Caco-2 (cell line): Measurements from ENCODE around the gene CCDC102B. TPM values are rescaled to one million over a fixed set of nuclear protein-coding genes. Genes with fewer than 3 reads are reported as not detected.

Experiments used
- BruUV-seq: library from RNA; stranded (reverse); fragments of 400-500 nt; replicated peaks from 2 replicates; lab custom pipeline; 2021; lab: Mats Ljungman, UMichigan
- CTCF ChIA-PET: fragments of 300-600 bp; sonication (Branson Sonifier 250); formaldehyde crosslinking; loops from one replicate; lab custom pipeline; 2022; ENCODE audit warnings: antibody characterized with exemption; lab: Charles Lee
- POLR2A ChIA-PET: fragments of 300-600 bp; sonication (Branson Sonifier 250); formaldehyde crosslinking; loops from one replicate; lab custom pipeline; 2022; ENCODE audit warnings: antibody characterized with exemption; lab: Charles Lee
- DNase-seq, 2 experiments: peaks; one replicate each; pipeline versions ENCODE4 v3.0.0 to v3.0.0-alpha.2; 2020 to 2022
- H3K27me3 ChIP-seq: replicated peaks from 2 replicates; pipeline ENCODE4 v1.6.0; 2011; ENCODE audit warnings: low read length; ENCODE audit not compliant: control insufficient read depth, insufficient read depth
- H3K36me3 ChIP-seq: 2 replicates; pipeline ENCODE4 v1.5.1; 2011; ENCODE audit warnings: low read length; ENCODE audit not compliant: control insufficient read depth, insufficient read depth
- H3K4me1 ChIP-seq: fragments of 250-450 bp; sonication (Bioruptor Pico); 2 replicates; pipeline ENCODE4 v1.5.1; 2020; ENCODE audit warnings: mild to moderate bottlenecking
- H3K4me3 ChIP-seq: 2 replicates; pipeline ENCODE4 v1.5.1; 2011; ENCODE audit warnings: low read depth, mild to moderate bottlenecking, control low read depth, low read length
- H3K9me3 ChIP-seq: fragments of 250-450 bp; sonication (Bioruptor Pico); 2 replicates; pipeline ENCODE4 v1.5.1; 2020; ENCODE audit warnings: mild to moderate bottlenecking, moderate library complexity
- H3K27ac Mint-ChIP-seq: one replicate; pipeline ENCODE4 v1.8.0; 2022; ENCODE audit warnings: mixed read lengths; ENCODE audit not compliant: unreplicated experiment
- H3K27me3 Mint-ChIP-seq: one replicate; pipeline ENCODE4 v1.8.0; 2022; ENCODE audit warnings: mixed read lengths; ENCODE audit not compliant: insufficient read depth, unreplicated experiment
- H3K36me3 Mint-ChIP-seq: one replicate; pipeline ENCODE4 v1.8.0; 2022; ENCODE audit warnings: mild to moderate bottlenecking, mixed read lengths; ENCODE audit not compliant: insufficient read depth, unreplicated experiment
- H3K4me1 Mint-ChIP-seq: one replicate; pipeline ENCODE4 v1.8.0; 2022; ENCODE audit warnings: low read depth, mixed read lengths; ENCODE audit not compliant: unreplicated experiment
- H3K4me3 Mint-ChIP-seq: one replicate; pipeline ENCODE4 v1.8.0; 2022; ENCODE audit warnings: mild to moderate bottlenecking, moderate library complexity, mixed read lengths; ENCODE audit not compliant: unreplicated experiment
- H3K9me3 Mint-ChIP-seq: one replicate; pipeline ENCODE4 v1.8.0; 2022; ENCODE audit warnings: mixed read lengths; ENCODE audit not compliant: unreplicated experiment
- intact Hi-C: fragments of 100-400 bp; cut with micrococcal nuclease; formaldehyde crosslinking; loops from one replicate; pipeline ENCODE4 v1.10.0; 2022; ENCODE audit not compliant: unreplicated experiment
- total RNA-seq: library from RNA; stranded (reverse); gene quantifications from 2 replicates; pipeline ENCODE4 v1.2.3, GENCODE V29; 2022
- TF ChIP-seq, protein P1 (sequence below), 2 experiments: fragments of 200-600 bp in 1 of 2; IDR thresholded peaks; 1 replicate in 1 of 2; 2 replicates in 1 of 2; pipeline versions ENCODE4 v1.5.1 to v1.8.0; 2011 to 2022; ENCODE audit warnings: antibody characterized with exemption in 1 of 2, control low read depth in 1 of 2, inconsistent platforms in 1 of 2, low read depth in 1 of 2, low read length in 1 of 2, mild to moderate bottlenecking in 1 of 2, moderate library complexity in 1 of 2; ENCODE audit not compliant: insufficient read depth in 1 of 2, severe bottlenecking in 1 of 2, unreplicated experiment in 1 of 2

CCDC102B gene
- total RNA-seq, 1 experiment from 2014 or later = 1.1 TPM

DNA sequence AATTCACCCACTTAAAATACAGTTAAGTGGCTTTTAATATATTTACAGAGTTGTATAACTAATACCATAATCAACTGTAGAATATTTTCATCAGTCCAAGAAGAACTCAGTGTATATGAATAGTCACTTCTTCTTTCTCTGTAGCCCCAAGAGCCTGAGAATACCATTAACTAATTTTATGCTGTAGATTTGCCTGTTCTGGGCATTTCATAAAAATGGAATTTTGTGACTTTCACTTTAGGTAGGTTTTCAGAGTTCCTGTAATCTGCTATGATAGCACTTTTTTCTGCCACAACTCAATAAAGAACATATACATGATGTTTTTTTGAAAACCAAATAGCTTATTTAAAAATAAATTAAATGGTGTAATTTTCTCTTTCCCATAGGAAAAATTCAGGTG lies 57.6 kb downstream of the CCDC102B start:
- H3K4me1 Mint-ChIP-seq = no peaks in the 10 kb centered on the region
- no peaks in the 10 kb centered on the region for H3K27me3 Mint-ChIP-seq
- H3K27me3 ChIP-seq = no peaks in the 10 kb centered on the region
- TF ChIP-seq, protein P1, sequence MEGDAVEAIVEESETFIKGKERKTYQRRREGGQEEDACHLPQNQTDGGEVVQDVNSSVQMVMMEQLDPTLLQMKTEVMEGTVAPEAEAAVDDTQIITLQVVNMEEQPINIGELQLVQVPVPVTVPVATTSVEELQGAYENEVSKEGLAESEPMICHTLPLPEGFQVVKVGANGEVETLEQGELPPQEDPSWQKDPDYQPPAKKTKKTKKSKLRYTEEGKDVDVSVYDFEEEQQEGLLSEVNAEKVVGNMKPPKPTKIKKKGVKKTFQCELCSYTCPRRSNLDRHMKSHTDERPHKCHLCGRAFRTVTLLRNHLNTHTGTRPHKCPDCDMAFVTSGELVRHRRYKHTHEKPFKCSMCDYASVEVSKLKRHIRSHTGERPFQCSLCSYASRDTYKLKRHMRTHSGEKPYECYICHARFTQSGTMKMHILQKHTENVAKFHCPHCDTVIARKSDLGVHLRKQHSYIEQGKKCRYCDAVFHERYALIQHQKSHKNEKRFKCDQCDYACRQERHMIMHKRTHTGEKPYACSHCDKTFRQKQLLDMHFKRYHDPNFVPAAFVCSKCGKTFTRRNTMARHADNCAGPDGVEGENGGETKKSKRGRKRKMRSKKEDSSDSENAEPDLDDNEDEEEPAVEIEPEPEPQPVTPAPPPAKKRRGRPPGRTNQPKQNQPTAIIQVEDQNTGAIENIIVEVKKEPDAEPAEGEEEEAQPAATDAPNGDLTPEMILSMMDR (IDR thresholded peaks at IDR 0.05; ENCODE audit: insufficient read depth in 1 of 2, low read depth in 1 of 2, low read length in 1 of 2, severe bottlenecking in 1 of 2, unreplicated experiment in 1 of 2) = no peak
- intact Hi-C loops = no loop called here
- no peaks in the 10 kb centered on the region for H3K4me1 ChIP-seq
- H3K4me3 Mint-ChIP-seq = no peak overlapping the region
- ChIA-PET CTCF (no interaction called here), POLR2A (no interaction called here)
- no peak overlapping the region for H3K27ac Mint-ChIP-seq
- H3K9me3 ChIP-seq = no peaks in the 10 kb centered on the region
- BruUV-seq = no TSS peak
- H3K36me3 Mint-ChIP-seq = no peaks in the 10 kb centered on the region
- no peaks in the 10 kb centered on the region for H3K36me3 ChIP-seq
- DNase-seq = no peak
- H3K4me3 ChIP-seq = no peak overlapping the region
- H3K9me3 Mint-ChIP-seq = no peaks in the 10 kb centered on the region

DNA sequence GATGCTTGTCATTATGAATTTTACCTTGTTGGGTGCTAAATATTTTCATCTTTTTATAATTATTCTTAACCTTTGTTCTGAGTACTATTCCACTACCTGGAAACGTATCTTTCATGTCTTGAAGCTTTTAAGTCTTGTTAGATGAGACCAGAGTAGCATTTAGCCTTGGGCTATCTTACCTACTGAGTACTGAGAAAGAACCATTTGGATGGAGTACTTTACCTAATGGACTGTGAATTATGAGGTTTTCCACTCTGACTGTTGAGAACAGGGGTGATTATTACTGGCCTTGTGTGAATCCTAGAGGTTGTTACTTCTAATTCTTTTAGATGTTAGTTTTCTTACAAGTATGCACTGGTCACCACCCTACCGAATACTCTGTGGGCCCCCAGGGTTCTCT lies 63.5 kb downstream of the CCDC102B start:
- H3K4me1 Mint-ChIP-seq = no peaks in the 10 kb centered on the region
- ChIA-PET CTCF (no interaction called here), POLR2A (no interaction called here)
- H3K36me3 ChIP-seq = no peaks in the 10 kb centered on the region
- no peaks in the 10 kb centered on the region for H3K9me3 Mint-ChIP-seq
- no peak overlapping the region for H3K4me3 ChIP-seq
- BruUV-seq = no TSS peak
- no peaks in the 10 kb centered on the region for H3K27me3 Mint-ChIP-seq
- no peak overlapping the region for H3K4me3 Mint-ChIP-seq
- H3K36me3 Mint-ChIP-seq = no peaks in the 10 kb centered on the region
- no peak overlapping the region for H3K27ac Mint-ChIP-seq
- TF ChIP-seq, protein P1 (IDR thresholded peaks at IDR 0.05; ENCODE audit: insufficient read depth in 1 of 2, low read depth in 1 of 2, low read length in 1 of 2, severe bottlenecking in 1 of 2, unreplicated experiment in 1 of 2) = no peak
- no peak for DNase-seq
- H3K27me3 ChIP-seq = no peaks in the 10 kb centered on the region
- intact Hi-C loops = no loop called here
- no peaks in the 10 kb centered on the region for H3K4me1 ChIP-seq
- H3K9me3 ChIP-seq = no peaks in the 10 kb centered on the region

GRCh38 chr18:68865021-68865420 lies 67.1 kb downstream of the CCDC102B start:
- POLR2A ChIA-PET = no interaction called here
- H3K27me3 Mint-ChIP-seq = no peaks in the 10 kb centered on the region
- no peaks in the 10 kb centered on the region for H3K36me3 ChIP-seq
- no peaks in the 10 kb centered on the region for H3K27me3 ChIP-seq
- no peaks in the 10 kb centered on the region for H3K36me3 Mint-ChIP-seq
- H3K9me3 Mint-ChIP-seq = no peaks in the 10 kb centered on the region
- no peak for DNase-seq
- H3K27ac Mint-ChIP-seq = no peak overlapping the region
- no peak overlapping the region for H3K4me3 Mint-ChIP-seq
- no peaks in the 10 kb centered on the region for H3K9me3 ChIP-seq
- H3K4me1 ChIP-seq = no peaks in the 10 kb centered on the region
- no TSS peak for BruUV-seq
- TF ChIP-seq, protein P1 (IDR thresholded peaks at IDR 0.05; ENCODE audit: insufficient read depth in 1 of 2, low read depth in 1 of 2, low read length in 1 of 2, severe bottlenecking in 1 of 2, unreplicated experiment in 1 of 2) = no peak
- no peak overlapping the region for H3K4me3 ChIP-seq
- H3K4me1 Mint-ChIP-seq = no peaks in the 10 kb centered on the region
- CTCF ChIA-PET = no interaction called here
- intact Hi-C loops = no loop called here
